ENCODE results near the gene TMEM37. TPM values are rescaled to one million over a fixed set of nuclear protein-coding genes. Genes with fewer than 3 reads are reported as not detected.

The TMEM37 gene
- total and polyA plus RNA-seq, 9 of the 15 experiments (the other 6 are each of a cell fraction or from before 2014, with no cell fraction given) = 0.03 to 0.64 (median 0.31) TPM; not detected in 1

- H3K27me3 ChIP-seq (ENCODE audit: control insufficient read depth in 2 of 2, insufficient read depth in 2 of 2, low read length in 2 of 2) = peaks cover 6 to 49% of the 10 kb centered on the region in 2 experiments; a peak in 4 of 5 replicates
- H2AFZ ChIP-seq (ENCODE audit: low read depth, low read length) = no peak overlapping the region
- no TSS peak for BruUV-seq (replicated peaks)
- FAIRE-seq = no peak
- in situ Hi-C loops (cut with MboI) = loop anchor here (5.0 kb wide), 1 partner anchor 161 kb away; no protein-coding TSS in a partner anchor
- H3K27ac ChIP-seq (ENCODE audit: extremely low read depth, low read depth, low read length) = no peak overlapping the region
- H3K79me2 ChIP-seq (ENCODE audit: control insufficient read depth, insufficient read depth, low read length) = no peaks in the 10 kb centered on the region
- no peaks in the 10 kb centered on the region for H3K4me1 ChIP-seq (replicated peaks in 1 of 2; ENCODE audit: control insufficient read depth in 2 of 2, insufficient read depth in 2 of 2, low read length in 2 of 2)
- intact Hi-C loops (cut with micrococcal nuclease) = loop anchor here (10.0 kb wide), 1 partner anchor 449 kb away; no protein-coding TSS in a partner anchor
- no peak overlapping the region for H3K4me3 ChIP-seq
- 3% methylated on average over 16 of the region's 16 CpGs for WGBS (ENCODE audit: insufficient coverage, low coverage, missing lambda C conversion rate)
- ChIA-PET POLR2A (interaction anchor here (0.5 kb wide), 1 partner anchor 28 kb away, joined by 3 read pairs; no protein-coding TSS in a partner anchor), CTCF (ENCODE audit: low intra/inter-chr PET ratio) (interaction anchor here (1.0 to 4.0 kb wide), 2 partner anchors 66 to 462 kb away, joined by 3 to 56 read pairs; no protein-coding TSS in a partner anchor)
- no peaks in the 10 kb centered on the region for H3K9me3 ChIP-seq (replicated peaks; ENCODE audit: control insufficient read depth, insufficient read depth, low read depth, low read length)
- H4K20me1 ChIP-seq (replicated peaks; ENCODE audit: control insufficient read depth, insufficient read depth, low read length) = no peaks in the 10 kb centered on the region; the same call in none of the 2 replicates
- H3K4me2 ChIP-seq (ENCODE audit: insufficient read depth, low read length) = no peak overlapping the region
- no peak for ATAC-seq
- H3K36me3 ChIP-seq (ENCODE audit: control insufficient read depth, insufficient read depth, low read length) = no peaks in the 10 kb centered on the region
- no peaks in the 10 kb centered on the region for H3K9me1 ChIP-seq (ENCODE audit: control insufficient read depth, insufficient read depth, low read length)
- no peak overlapping the region for H3K9ac ChIP-seq (ENCODE audit: insufficient read depth in 1 of 2, low read depth in 2 of 2, low read length in 2 of 2)
- DNase-seq (ENCODE audit: extremely low read depth in 1 of 4, low spot score in 3 of 4) = no peak
- no peak for TF ChIP-seq POLR2H (tag; IDR thresholded peaks at IDR 0.05; ENCODE audit: low read depth)
- TF ChIP-seq TAF9B (IDR thresholded peaks at IDR 0.05; ENCODE audit: partially characterized antibody) = no peak
- TF ChIP-seq STAT5B (CRISPR knock-in tag; IDR thresholded peaks at IDR 0.05) = no peak
- TF ChIP-seq ZNF23 (CRISPR knock-in tag; IDR thresholded peaks at IDR 0.05) = no peak
- TF ChIP-seq SNIP1 (IDR thresholded peaks at IDR 0.05; ENCODE audit: low read depth) = no peak
- no peak for TF ChIP-seq PHF20 (IDR thresholded peaks at IDR 0.05; ENCODE audit: partially characterized antibody)
- no peak for TF ChIP-seq ZNF561 (CRISPR knock-in tag; conservative IDR thresholded peaks at IDR 0.05)
- TF ChIP-seq GTF3C2 (IDR thresholded peaks at IDR 0.05; ENCODE audit: borderline replicate concordance, extremely low read depth, insufficient read length) = no peak
- TF ChIP-seq NFE2L1 (tag; IDR thresholded peaks at IDR 0.05; ENCODE audit: borderline replicate concordance, low read depth) = no peak
- TF ChIP-seq PATZ1 (CRISPR knock-in tag; IDR thresholded peaks at IDR 0.05; ENCODE audit: borderline replicate concordance) = no peak
Observed at GRCh38 chr2:119473621-119474370, 42.1 kb downstream of the TMEM37 start.

Measured in K562 (cell line).